Stimulated activated CD4-positive, alpha-beta T cell treated with anti-CD3 and anti-CD28 coated beads, Interleukin-4, amount 100 ng/mL, for 48 hours (primary cell): Measurements from ENCODE around the gene SF3B3.
"Not testable (repeated sequence)": the region's sequence is repeated elsewhere in the genome, so short reads cannot be mapped to it uniquely, and the experiment has no call there.

ENCODE experiments used
- DNase-seq, 2 donors: peaks; one replicate each; pipeline ENCODE4 v3.0.0-alpha.2; 2020; ENCODE audit warnings: low read depth in 2 of 2

The SF3B3 gene

GRCh38 chr16:70565053-70565452, 41.4 kb downstream of the SF3B3 start:
- no peak for DNase-seq

- DNase-seq: no peak
Measured at GRCh38 chr16:70568601-70569237, 45.1 kb downstream of the SF3B3 start.

DNA sequence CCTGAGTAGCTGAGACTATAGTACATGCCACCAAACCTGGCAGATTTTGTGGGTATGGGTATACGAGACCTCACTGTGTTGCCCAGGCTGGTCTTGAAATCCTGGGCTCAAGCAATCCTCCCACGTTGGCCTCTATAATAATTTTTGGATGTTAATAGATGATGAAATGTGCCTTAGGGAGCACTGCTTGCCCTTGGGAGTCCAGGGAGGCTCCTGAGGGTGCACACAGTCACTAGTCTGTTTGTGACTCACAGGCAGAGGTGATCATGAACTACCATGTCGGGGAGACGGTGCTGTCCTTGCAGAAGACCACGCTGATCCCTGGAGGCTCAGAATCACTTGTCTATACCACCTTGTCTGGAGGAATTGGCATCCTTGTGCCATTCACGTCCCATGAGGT, 46.1 kb downstream of the SF3B3 start:
- no peak for DNase-seq

DNA sequence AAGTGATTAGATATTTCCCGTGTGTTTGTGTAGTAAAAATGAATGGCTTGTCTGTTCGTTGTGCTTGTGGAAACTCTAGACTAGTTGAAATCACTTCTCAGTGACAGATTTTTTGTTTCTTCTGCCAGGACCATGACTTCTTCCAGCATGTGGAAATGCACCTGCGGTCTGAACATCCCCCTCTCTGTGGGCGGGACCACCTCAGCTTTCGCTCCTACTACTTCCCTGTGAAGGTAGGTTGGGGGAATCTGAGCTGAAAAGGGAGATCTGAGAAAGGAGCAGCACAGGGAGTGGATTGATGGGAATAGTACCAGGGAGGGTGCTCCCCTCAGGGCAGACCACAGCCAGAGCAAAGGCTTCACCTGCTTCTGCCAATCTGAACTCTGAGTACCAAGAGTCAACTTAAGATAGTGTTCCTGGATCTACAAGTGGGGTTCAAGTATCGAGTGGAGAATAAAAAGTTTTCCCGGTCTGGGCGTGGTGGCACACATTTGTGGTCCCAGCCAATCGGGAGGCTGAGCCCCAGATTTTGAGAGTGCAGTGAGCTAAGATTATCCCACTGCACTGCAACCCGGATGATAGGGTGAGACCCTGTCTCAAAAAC, 47.5 kb downstream of the SF3B3 start:
- no peak for DNase-seq

DNA sequence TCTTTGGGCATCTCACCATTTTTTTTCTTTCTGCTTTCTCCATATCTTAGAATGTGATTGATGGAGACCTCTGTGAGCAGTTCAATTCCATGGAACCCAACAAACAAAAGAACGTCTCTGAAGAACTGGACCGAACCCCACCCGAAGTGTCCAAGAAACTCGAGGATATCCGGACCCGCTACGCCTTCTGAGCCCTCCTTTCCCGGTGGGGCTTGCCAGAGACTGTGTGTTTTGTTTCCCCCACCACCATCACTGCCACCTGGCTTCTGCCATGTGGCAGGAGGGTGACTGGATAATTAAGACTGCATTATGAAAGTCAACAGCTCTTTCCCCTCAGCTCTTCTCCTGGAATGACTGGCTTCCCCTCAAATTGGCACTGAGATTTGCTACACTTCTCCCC, 48.0 kb downstream of the SF3B3 start:
- DNase-seq: no peak

DNA sequence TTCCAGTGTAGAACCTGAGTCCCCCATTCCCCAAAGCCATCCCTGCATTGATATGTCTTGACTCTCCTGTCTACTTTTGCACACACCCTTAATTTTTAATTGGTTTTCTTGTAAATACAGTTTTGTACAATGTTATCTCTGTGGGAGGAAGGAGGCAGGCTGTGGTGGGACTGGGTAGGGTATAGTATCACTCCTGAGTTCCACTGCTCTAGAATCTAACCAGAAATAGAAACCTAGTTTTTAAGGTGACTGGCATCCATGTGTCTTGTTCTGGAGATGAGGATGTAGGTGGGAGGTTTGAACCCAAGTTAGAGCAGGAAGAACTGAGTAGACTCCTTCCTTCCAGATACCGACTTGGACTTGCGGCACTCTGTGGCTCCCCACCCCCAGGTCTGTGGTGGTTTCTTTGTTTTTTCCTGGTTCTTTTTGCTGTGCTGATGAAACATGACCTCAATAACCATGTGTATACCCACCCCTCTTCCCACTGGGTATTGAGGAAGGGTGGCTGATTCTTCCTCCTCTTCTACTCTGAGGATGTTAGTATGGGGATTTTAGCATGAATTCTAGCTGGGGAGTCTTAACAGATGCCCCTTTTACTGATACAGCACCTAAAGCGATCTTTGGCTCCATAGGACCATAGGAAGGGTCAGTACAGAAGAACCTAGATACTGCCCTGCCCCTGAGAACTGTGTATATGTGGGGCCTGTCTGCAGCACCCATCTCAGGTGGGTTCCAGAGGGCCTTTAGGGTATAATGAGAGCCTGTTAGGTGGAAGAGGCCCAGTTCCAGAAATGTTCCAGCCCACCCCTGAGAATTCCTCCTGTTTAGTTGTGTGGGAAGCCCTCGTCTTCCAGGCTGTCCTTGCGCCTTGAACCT, 48.7 kb downstream of the SF3B3 start:
- DNase-seq: no peak

DNA sequence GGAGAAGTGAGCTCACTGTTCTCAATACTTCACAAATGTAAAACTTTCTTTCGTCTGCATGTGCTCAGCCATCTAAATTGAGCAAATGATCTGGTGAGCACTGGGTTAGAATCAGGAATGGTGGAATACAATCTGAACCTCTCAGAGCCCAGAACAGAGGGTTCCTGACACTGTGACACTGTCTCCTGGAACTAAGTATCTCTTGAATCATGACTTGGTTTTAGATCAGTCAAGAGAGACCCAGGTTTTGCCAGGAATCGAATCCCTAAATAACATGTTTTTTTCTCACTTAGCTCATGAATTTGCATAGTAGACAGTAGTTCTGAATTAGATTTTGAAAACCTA, 49.3 kb downstream of the SF3B3 start:
- no peak for DNase-seq

GRCh38 chr16:70573451-70574121, 50.0 kb downstream of the SF3B3 start:
- DNase-seq: no peak

- no peak for DNase-seq
Measured at GRCh38 chr16:70574595-70575271, 51.1 kb downstream of the SF3B3 start.

- DNase-seq: no peak
Measured at GRCh38 chr16:70575376-70575775, 51.8 kb downstream of the SF3B3 start.

DNA sequence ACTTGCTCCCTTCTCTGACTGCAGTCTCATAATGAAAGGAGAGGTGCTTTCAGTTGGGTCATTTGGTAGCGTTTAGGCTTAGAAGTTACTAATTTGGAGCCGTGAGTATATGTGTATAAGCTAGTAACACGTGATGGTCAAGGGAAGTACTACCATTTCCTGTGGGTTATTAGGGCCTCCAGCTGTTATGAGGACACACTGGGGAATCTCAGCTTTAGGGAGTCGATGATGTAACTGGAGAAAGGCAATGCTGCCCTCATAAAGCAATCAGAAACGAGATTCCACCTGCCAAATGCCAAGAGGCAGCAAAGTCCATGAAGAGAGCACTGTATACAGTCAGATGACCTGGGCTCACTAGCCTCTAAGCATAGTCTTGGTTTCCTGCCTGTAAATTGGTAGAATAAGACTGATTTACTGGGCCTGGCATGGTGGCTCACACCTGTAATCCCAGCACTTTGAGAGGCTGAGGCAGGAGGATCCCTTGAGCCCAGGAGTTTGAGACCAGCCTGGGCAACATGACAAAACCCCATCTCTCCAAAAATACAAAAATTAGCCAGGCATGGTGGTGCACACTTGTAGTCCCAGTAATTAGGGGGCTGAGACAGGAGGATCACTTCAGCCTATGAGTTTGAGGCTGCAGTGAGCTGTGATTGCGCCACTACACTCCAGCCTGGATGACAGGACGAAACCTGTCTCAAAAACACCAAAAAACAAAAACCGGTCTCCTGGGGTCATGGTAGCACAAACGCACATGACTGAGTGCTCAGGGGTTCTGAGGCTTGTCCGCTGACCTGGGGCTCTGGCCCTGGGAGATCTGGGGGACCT, 53.0 kb downstream of the SF3B3 start:
- no peak for DNase-seq

DNA sequence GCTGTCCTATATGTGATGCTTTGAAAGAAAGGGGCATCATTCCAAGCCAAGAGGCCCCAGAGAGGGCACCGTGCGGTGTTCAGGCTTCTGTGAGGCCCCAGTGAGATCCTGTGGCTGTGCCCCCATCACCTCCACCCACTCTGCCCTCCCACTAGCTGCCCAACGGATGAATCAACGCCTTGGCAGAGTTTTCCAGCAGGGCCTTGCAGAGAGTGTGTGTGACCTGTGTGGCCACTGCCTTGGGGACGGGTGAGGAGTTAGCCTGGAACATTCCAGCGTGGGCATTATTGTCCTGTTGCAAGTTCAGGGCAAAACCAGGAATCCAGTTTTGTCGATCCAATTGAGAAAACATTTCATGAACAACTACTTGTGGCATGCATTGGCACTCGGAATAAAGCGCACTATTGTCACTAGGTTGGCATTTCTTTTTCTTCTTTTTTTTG, 53.7 kb downstream of the SF3B3 start:
- no peak for DNase-seq

- no peak for DNase-seq
Measured at GRCh38 chr16:70578035-70578434, 54.4 kb downstream of the SF3B3 start.

DNA sequence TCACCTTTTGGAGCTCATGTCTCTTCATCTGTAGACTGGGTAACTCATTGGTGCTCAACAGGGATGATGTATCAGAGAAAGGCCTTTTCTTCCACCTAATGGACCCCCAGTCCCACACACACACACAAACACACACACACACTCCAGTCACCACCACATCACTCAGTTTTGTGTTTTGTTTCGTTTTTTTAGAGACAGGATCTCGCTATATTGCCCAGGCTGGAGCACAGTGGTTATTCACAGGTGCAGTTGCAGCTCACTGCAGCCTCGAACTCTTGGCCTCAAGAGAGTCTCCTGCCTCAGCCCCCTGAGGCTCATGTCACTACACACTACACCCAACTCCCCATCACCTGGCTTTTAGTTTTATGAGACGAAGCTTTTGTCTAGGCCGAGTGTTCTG, 55.6 kb downstream of the SF3B3 start:
- DNase-seq: no peak

DNA sequence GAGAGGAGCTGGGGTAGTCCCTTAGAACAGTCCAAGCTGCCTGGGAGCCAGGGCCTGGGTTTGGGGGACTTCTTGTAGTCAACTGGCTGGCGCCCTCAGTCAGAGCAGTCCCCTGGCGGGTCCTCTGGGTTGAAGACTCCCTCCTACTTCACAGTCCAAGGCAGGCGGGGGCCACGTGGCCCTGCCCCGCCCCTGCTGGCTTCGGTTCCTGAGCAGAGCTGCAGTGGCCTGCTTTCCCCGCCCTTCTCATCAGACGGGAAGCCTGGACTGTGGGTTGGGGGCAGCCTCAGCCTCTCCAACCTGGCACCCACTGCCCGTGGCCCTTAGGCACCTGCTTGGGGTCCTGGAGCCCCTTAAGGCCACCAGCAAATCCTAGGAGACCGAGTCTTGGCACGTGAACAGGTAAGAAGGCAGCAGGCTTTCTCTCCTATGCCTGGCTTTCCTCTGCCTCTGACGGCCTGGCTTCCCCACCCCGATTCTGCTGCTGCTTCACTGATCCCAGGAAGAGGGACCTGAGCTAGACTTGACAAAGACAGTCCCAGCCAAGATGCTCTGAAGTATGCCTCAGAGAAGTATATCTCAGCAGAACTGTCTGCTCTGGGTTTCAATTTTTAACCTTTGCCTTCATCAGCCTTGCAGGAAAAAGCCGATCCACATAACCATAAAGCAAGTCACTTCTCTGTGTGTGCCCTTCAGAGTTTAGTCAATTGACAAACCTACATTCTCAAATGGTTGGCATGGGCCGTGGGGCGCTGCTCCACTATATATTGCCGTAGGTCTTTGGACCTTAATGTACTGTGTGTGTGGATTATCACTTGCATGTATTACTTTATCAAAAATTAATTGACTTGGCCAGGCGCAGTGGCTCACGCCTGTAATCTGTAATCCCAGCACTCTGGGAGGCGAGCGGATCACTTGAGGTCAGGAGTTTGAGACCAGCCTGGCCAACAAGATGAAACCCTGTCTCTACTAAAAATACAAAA, 56.3 kb downstream of the SF3B3 start:
- DNase-seq: no peak

DNA sequence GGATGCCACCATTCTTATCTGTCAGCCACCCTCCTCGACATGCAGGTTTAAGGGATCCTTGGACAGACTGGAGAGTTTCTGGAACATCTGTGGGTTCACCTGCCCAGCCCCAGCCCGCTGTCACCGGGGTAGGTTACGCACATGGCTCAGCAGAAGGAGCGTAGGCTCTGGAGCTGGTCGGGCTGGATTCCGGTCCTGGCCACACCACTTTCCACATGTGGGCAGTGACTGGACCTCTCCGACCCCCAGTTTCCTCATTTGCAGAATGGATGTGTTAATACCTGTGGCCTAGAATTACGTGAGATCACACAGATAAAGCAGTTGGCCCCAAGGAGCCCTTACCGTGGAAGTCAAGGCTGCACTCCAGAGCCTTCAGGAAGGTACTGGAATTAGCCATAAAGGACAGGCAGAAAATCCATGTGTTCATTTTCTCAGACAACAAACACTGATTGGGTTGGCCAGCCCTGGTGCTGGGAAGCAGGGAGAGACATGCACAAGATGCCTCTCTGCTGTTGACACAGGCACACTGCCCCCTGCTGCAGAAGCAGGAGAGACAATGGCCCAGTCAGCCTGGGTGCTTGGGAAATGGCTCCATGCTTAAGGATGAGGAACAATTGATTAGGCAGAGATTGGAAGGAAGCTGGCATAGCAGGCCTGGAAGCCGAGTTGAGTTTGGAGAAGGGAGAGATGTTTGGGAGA, 58.8 kb downstream of the SF3B3 start:
- DNase-seq: no peak

GRCh38 chr16:70586731-70587130, 63.1 kb downstream of the SF3B3 start:
- DNase-seq: no peak

DNA sequence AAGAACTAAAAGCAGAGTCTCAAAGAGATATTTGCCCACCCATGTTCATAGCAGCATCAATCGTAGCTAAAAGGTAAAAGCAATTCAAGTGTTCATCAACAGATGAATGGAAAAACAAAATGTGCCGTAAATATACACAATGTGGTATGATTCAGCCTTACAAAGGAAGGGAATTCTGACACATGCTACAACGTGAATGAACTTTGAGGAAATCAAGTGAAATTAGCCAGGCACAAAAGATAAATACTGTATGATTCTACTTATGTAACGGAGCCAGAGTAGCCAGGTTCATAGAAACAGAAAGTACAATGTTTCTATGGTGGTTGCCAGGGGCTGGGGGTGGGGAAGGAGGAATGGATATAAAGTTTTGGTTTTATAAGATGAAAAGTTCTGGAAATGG, 64.9 kb downstream of the SF3B3 start:
- no peak for DNase-seq

- not testable (repeated sequence) for DNase-seq
Measured at GRCh38 chr16:70589416-70589815, 65.8 kb downstream of the SF3B3 start.
